ENCODE results near the gene DDX49.
"Not testable (repeated sequence)": the region's sequence is repeated elsewhere in the genome, so short reads cannot be mapped to it uniquely, and the experiment has no call there.

The DDX49 gene

GRCh38 chr19:18912933-18913332, 6.6 kb upstream of the DDX49 start:
- no peak for DNase-seq

DNA sequence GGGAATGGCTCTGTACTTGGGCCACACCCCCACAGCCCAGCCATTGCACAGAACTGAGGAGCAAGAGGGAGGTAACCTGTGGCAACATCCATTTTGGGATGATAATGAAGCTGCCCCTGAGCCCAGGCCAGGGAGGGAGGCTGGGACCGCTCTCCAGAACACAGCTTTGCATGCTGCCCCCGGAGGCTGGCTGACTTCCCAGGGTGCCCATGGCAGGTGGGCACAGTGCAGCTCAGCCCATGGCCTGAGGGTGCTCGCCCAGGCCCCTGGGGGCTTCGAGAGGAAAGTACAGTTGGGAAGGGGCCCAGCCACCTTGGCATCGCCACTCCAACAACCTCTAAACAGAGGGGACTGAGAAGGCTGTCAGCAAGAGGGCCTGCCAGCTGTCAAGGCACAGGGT, 6.0 kb upstream of the DDX49 start:
- no peak for DNase-seq

DNA sequence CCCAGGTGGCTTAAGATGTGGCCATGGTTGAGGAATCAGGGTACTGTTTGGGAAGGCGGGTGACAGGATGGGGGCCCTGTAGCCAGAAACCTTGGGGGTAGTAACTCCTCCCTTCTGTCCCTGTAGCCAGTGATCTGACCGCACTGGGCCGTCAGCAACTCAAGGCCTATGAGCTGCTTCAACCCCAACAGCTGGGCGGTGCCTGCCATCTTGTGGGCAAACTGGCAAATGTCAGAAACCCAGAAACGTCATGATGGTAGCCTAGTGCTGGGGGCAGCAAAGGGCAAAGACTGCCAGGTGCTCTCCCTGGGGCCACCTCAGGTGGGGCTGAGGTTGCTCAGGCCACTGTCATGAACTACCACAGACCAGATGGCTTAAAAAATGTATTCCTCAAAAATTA, 3.9 kb upstream of the DDX49 start:
- peak; percentile 20 to 34 for DNase-seq

DNA sequence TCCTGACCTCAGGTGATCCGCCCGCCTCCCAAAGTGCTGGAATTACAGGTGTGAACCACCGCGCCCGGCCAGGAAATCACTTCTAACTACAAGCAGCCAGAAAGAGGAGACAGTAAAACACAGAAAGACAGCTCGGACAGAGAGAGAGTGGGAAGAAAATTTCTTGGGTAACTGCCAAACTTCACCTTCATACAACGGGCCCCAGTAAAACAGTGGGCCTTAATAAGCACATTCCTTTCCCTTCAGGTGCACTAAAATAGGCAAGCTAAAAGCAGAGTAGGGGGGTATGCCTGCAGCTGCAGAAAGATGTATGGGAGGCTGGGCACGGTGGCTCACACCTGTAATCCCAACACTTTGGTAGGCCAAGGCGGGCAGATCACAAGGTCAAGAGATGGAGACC, 1.9 kb upstream of the DDX49 start:
- DNase-seq = not testable (repeated sequence)

DNA sequence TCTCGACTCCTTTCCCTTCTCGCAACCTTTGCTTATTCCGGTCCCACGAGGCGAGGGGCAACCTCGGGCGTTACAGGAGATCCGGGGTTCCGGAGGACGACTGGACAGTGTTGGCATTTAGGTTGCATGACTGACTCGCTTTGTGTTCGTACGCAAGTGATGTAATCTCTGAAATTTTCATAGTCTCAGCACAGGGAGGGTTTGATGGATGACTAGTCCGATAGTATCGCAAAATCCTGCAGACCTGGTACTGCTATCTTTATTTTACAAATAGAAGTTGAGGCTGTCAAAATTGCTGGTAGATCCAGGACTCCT, 342 bp downstream of the DDX49 start:
- DNase-seq = no peak

DNA sequence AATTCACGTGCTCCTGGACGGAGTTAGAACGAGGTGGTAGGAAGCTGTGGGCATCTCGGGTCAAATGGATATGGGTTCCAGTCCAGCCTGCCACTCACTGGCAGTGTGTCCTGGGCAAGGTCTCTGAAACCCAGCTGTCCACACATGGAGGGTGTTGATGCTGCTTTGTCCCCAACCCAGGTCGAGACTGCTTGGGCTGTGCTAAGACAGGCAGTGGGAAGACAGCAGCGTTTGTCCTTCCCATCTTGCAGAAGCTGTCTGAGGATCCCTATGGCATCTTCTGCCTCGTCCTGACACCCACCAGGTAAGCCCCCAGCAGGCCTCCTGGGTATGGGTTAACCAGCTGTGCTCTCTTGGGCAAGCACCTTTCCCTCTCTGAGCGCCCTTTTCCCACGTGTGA, 885 bp downstream of the DDX49 start:
- DNase-seq = no peak

DNA sequence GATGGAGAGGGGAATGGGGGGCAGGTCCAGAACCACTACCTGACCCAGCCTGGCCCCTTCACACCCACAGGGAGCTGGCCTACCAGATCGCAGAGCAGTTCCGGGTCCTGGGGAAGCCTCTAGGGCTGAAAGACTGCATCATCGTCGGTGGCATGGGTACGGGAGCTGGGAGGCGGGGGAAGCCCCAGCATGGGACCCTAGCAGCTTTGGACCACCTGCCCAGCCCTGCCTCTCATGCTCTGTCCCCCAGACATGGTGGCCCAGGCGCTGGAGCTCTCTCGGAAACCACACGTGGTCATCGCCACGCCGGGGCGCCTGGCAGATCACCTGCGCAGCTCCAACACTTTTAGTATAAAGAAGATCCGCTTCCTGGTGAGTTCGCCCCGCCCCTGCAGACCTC, 2.1 kb downstream of the DDX49 start:
- no peak for DNase-seq

- no peak for DNase-seq
These were observed 2.9 kb downstream of the DDX49 start for GRCh38 chr19:18922228-18922985.

GRCh38 chr19:18924684-18925213, 5.2 kb downstream of the DDX49 start:
- no peak for DNase-seq

DNA sequence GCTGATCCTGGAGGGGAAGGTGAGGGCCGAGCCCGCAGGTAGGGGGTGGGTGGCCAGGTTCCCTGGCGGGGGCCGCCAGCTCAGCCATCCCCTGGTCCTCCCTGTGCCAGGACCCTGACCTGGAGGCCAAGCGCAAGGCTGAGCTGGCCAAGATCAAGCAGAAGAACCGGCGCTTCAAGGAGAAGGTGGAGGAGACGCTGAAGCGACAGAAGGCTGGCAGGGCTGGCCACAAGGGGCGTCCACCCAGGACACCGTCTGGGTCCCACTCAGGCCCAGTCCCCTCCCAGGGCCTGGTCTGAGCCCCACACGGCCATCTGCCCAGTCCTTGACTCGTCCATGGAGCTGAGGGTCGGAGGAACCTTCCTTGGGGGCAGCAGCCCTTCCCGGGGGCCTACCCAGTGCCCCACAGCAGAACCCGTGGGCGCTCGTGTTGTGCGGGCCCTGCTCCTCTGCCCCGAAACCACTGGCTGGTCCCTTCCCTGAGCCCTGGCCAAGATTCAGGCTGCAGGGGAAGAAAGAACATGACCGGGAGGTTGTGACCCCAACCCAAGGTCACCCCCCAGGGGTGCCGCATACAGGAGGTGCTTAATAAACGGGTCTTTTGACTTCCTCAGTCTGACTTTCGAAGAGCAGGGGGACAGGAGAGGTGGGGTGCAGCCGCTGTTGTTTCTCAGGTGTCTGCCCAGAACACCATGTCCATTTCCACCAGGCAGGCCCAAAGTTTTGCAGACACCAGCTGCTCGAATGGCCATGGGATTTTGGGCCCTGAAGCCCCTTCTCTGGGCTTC, 8.7 kb downstream of the DDX49 start:
- DNase-seq = no peak

GRCh38 chr19:18929311-18929710, 9.8 kb downstream of the DDX49 start:
- DNase-seq = no peak

- DNase-seq = no peak
These were observed 12.0 kb downstream of the DDX49 start for GRCh38 chr19:18931316-18932162.

DNA sequence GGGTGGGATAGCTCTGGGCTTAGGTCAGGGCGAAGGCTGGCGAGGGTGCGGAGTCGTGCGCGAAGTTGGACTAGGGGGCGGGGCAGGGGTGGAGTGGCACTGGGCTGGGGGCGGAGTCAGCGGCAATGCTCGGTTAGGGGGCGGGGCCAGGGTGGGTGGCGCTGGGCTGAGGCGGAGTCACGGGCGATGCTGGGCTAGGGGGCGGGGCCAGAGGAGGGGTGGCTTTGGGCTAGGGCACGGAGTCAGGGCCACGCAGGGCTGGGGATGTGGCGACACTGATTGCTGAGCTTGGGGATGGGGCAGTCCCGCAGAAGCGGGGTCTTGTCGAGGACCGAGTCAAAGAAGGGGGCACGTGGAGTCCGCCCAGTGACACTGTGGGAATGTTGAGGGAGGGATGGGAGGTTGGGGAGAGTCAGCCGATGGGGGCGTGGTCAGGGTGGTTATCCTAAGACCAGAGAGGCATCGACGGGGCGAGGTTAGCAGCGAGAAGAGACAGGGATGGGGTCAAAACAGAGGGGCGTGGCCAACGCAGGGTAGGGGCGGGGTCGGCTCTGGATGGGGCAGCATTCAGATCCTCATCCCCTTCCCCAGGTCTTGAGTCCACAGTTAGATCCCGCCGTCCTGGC, 12.8 kb downstream of the DDX49 start:
- DNase-seq = peak in 1 of 2 experiments; percentile 27

- no peak for DNase-seq
These were observed 13.8 kb downstream of the DDX49 start for GRCh38 chr19:18933297-18933696.

GRCh38 chr19:18939163-18939562, 19.6 kb downstream of the DDX49 start:
- DNase-seq = no peak

GRCh38 chr19:18939922-18940768, 20.6 kb downstream of the DDX49 start:
- no peak for DNase-seq

- DNase-seq = peak; percentile 20 to 31
These were observed 21.5 kb downstream of the DDX49 start, which contains the start of gene HOMER3 for GRCh38 chr19:18940769-18941627. TSS of gene HOMER3 (minus strand) at chr19:18941217. CDS start at chr19:18938982, 2,235 bp downstream.

- no peak for DNase-seq
These were observed 22.3 kb downstream of the DDX49 start for GRCh38 chr19:18941628-18942354.

DNA sequence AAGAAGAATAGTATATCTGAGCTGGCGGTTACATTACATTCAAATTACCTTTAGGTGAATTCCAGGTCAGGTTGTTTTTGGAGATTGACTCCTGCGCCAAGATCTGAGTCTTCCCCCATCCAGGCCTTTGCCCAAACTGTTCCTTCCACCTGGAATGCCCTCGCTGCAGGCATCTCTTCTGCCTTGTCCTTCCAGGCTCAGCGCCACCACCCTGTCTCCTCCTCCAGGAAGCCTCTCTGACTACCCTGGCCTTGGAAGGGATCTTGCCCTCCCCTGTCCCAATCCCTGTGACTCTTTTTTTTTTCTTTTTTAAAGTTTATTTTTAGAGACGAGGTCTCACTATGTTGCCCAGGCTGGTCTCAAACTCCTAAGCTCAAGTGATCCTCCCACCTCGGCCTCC, 23.2 kb downstream of the DDX49 start:
- DNase-seq = no peak

- DNase-seq = no peak
These were observed 23.9 kb downstream of the DDX49 start for GRCh38 chr19:18943465-18943864.

All from NCI-H2081 (cell line).